Measurements from ENCODE around the gene R3HDM2. TPM values are rescaled to one million over a fixed set of nuclear protein-coding genes. Genes with fewer than 3 reads are reported as not detected.

R3HDM2 gene
- total RNA-seq, 1 experiment from 2014 or later: 34.7 TPM

DNA sequence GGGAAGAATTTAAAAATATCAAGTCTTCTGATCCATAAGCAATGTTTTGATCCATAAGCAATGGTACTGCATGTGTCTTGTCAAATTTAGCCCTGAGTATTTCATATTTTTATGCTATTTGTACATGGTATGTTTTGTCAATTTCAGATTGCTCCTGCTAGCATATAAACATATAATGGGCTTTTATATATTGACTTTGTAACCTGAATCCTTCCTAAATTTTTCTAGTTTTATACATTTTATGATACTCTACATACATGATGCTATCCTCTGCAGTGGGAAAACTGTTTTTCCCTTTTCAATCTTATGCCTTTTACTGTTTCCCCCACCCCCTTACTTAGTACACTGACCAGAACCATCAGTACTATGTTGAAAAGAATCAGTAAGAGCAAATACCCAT is 75.1 kb downstream of the R3HDM2 start:
- ChIA-PET CTCF (no interaction called here), POLR2A (no interaction called here)
- H3K9me3 Mint-ChIP-seq: no peaks in the 10 kb centered on the region
- no peaks in the 10 kb centered on the region for H3K4me1 Mint-ChIP-seq
- TF ChIP-seq, protein P1, sequence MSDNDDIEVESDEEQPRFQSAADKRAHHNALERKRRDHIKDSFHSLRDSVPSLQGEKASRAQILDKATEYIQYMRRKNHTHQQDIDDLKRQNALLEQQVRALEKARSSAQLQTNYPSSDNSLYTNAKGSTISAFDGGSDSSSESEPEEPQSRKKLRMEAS (CRISPR knock-in tag; IDR thresholded peaks at IDR 0.05): no peak
- TF ChIP-seq, protein P2, sequence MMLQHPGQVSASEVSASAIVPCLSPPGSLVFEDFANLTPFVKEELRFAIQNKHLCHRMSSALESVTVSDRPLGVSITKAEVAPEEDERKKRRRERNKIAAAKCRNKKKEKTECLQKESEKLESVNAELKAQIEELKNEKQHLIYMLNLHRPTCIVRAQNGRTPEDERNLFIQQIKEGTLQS (CRISPR knock-in tag; conservative IDR thresholded peaks at IDR 0.05): no peak
- TF ChIP-seq, protein P3, sequence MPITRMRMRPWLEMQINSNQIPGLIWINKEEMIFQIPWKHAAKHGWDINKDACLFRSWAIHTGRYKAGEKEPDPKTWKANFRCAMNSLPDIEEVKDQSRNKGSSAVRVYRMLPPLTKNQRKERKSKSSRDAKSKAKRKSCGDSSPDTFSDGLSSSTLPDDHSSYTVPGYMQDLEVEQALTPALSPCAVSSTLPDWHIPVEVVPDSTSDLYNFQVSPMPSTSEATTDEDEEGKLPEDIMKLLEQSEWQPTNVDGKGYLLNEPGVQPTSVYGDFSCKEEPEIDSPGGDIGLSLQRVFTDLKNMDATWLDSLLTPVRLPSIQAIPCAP (CRISPR knock-in tag; IDR thresholded peaks at IDR 0.05): no peak
- TF ChIP-seq TP53 (CRISPR knock-in tag; IDR thresholded peaks at IDR 0.05) (no peak), ZNF121 (CRISPR knock-in tag; IDR thresholded peaks at IDR 0.05) (no peak)
- TF ChIP-seq, protein P4, sequence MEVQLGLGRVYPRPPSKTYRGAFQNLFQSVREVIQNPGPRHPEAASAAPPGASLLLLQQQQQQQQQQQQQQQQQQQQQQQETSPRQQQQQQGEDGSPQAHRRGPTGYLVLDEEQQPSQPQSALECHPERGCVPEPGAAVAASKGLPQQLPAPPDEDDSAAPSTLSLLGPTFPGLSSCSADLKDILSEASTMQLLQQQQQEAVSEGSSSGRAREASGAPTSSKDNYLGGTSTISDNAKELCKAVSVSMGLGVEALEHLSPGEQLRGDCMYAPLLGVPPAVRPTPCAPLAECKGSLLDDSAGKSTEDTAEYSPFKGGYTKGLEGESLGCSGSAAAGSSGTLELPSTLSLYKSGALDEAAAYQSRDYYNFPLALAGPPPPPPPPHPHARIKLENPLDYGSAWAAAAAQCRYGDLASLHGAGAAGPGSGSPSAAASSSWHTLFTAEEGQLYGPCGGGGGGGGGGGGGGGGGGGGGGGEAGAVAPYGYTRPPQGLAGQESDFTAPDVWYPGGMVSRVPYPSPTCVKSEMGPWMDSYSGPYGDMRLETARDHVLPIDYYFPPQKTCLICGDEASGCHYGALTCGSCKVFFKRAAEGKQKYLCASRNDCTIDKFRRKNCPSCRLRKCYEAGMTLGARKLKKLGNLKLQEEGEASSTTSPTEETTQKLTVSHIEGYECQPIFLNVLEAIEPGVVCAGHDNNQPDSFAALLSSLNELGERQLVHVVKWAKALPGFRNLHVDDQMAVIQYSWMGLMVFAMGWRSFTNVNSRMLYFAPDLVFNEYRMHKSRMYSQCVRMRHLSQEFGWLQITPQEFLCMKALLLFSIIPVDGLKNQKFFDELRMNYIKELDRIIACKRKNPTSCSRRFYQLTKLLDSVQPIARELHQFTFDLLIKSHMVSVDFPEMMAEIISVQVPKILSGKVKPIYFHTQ (CRISPR knock-in tag; IDR thresholded peaks at IDR 0.05): no peak
- TF ChIP-seq, protein P5, sequence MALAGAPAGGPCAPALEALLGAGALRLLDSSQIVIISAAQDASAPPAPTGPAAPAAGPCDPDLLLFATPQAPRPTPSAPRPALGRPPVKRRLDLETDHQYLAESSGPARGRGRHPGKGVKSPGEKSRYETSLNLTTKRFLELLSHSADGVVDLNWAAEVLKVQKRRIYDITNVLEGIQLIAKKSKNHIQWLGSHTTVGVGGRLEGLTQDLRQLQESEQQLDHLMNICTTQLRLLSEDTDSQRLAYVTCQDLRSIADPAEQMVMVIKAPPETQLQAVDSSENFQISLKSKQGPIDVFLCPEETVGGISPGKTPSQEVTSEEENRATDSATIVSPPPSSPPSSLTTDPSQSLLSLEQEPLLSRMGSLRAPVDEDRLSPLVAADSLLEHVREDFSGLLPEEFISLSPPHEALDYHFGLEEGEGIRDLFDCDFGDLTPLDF (CRISPR knock-in tag; IDR thresholded peaks at IDR 0.05): no peak
- TF ChIP-seq, protein P6, sequence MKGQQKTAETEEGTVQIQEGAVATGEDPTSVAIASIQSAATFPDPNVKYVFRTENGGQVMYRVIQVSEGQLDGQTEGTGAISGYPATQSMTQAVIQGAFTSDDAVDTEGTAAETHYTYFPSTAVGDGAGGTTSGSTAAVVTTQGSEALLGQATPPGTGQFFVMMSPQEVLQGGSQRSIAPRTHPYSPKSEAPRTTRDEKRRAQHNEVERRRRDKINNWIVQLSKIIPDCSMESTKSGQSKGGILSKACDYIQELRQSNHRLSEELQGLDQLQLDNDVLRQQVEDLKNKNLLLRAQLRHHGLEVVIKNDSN (CRISPR knock-in tag; IDR thresholded peaks at IDR 0.05): no peak
- H3K27me3 Mint-ChIP-seq (ENCODE audit: low read depth): no peaks in the 10 kb centered on the region
- H3K27ac Mint-ChIP-seq: no peak overlapping the region
- DNase-seq (ENCODE audit: low spot score) (no peak), ATAC-seq (no peak)
- no peaks in the 10 kb centered on the region for H3K36me3 Mint-ChIP-seq
- H3K4me3 Mint-ChIP-seq: no peak overlapping the region

DNA sequence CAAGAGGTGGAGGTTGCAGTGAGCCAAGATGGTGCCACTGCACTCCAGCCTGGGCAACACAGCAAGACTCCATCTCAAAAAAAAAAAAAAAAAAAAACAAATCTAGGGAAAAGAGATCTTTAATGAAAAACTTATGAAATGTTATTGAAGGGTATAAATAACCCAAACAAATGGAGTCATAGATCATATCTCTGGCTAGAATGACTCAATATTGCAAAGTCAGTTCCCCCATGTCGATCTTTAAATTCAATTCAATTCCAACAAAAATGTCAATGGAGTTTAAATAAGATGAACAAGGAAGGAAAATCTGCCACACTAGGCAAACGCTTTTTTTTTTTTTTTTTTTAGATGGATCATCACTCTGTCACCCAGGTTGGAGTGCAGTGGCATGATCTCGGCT is 78.7 kb downstream of the R3HDM2 start:
- Mint-ChIP-seq H3K4me1 (no peaks in the 10 kb centered on the region), H3K9me3 (peaks cover 9% of the 10 kb centered on the region; the same call in 1 of the 2 replicates), H3K36me3 (peaks cover 9% of the 10 kb centered on the region), H3K27ac (no peak overlapping the region), H3K27me3 (ENCODE audit: low read depth) (no peaks in the 10 kb centered on the region), H3K4me3 (no peak overlapping the region)
- DNase-seq (ENCODE audit: low spot score) (no peak), ATAC-seq (no peak)
- POLR2A ChIA-PET: no interaction called here
- CTCF ChIA-PET: interaction anchor here (1.4 kb wide), 1 partner anchor 107 kb away, joined by 4 read pairs; no protein-coding TSS in a partner anchor
- TF ChIP-seq ZNF423 (CRISPR knock-in tag; IDR thresholded peaks at IDR 0.05) (no peak), NFYB (CRISPR knock-in tag; conservative IDR thresholded peaks at IDR 0.05; ENCODE audit: low read depth) (no peak), ZNF671 (CRISPR knock-in tag; IDR thresholded peaks at IDR 0.05) (no peak), ZMAT4 (CRISPR knock-in tag; IDR thresholded peaks at IDR 0.05) (no peak), NFATC4 (CRISPR knock-in tag; IDR thresholded peaks at IDR 0.05) (no peak), IRF2 (CRISPR knock-in tag; IDR thresholded peaks at IDR 0.05; ENCODE audit: borderline replicate concordance, low read depth) (no peak), HMGXB4 (CRISPR knock-in tag; IDR thresholded peaks at IDR 0.05) (no peak), ESRRA (CRISPR knock-in tag; IDR thresholded peaks at IDR 0.05; ENCODE audit: borderline replicate concordance) (no peak), HMGA2 (CRISPR knock-in tag; IDR thresholded peaks at IDR 0.05) (no peak), CREB1 (CRISPR knock-in tag; IDR thresholded peaks at IDR 0.05) (no peak), RELA (CRISPR knock-in tag; IDR thresholded peaks at IDR 0.05; ENCODE audit: borderline replicate concordance) (no peak)
- TF ChIP-seq, protein P7, sequence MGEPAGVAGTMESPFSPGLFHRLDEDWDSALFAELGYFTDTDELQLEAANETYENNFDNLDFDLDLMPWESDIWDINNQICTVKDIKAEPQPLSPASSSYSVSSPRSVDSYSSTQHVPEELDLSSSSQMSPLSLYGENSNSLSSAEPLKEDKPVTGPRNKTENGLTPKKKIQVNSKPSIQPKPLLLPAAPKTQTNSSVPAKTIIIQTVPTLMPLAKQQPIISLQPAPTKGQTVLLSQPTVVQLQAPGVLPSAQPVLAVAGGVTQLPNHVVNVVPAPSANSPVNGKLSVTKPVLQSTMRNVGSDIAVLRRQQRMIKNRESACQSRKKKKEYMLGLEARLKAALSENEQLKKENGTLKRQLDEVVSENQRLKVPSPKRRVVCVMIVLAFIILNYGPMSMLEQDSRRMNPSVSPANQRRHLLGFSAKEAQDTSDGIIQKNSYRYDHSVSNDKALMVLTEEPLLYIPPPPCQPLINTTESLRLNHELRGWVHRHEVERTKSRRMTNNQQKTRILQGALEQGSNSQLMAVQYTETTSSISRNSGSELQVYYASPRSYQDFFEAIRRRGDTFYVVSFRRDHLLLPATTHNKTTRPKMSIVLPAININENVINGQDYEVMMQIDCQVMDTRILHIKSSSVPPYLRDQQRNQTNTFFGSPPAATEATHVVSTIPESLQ (CRISPR knock-in tag; IDR thresholded peaks at IDR 0.05): no peak
- TF ChIP-seq, protein P1 (CRISPR knock-in tag; IDR thresholded peaks at IDR 0.05): no peak
- TF ChIP-seq, protein P8, sequence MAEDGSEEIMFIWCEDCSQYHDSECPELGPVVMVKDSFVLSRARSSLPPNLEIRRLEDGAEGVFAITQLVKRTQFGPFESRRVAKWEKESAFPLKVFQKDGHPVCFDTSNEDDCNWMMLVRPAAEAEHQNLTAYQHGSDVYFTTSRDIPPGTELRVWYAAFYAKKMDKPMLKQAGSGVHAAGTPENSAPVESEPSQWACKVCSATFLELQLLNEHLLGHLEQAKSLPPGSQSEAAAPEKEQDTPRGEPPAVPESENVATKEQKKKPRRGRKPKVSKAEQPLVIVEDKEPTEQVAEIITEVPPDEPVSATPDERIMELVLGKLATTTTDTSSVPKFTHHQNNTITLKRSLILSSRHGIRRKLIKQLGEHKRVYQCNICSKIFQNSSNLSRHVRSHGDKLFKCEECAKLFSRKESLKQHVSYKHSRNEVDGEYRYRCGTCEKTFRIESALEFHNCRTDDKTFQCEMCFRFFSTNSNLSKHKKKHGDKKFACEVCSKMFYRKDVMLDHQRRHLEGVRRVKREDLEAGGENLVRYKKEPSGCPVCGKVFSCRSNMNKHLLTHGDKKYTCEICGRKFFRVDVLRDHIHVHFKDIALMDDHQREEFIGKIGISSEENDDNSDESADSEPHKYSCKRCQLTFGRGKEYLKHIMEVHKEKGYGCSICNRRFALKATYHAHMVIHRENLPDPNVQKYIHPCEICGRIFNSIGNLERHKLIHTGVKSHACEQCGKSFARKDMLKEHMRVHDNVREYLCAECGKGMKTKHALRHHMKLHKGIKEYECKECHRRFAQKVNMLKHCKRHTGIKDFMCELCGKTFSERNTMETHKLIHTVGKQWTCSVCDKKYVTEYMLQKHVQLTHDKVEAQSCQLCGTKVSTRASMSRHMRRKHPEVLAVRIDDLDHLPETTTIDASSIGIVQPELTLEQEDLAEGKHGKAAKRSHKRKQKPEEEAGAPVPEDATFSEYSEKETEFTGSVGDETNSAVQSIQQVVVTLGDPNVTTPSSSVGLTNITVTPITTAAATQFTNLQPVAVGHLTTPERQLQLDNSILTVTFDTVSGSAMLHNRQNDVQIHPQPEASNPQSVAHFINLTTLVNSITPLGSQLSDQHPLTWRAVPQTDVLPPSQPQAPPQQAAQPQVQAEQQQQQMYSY (CRISPR knock-in tag; IDR thresholded peaks at IDR 0.05): no peak

Data from WTC11 (cell line).